GM18909 (cell line): Measurements from ENCODE around the gene CNTNAP2.
"Not testable (repeated sequence)": the region's sequence is repeated elsewhere in the genome, so short reads cannot be mapped to it uniquely, and the experiment has no call there.

Experiments
- ATAC-seq: cut with Tn5 transposase; IDR thresholded peaks from one replicate; pipeline ENCODE4 v1.9.1; 2021; ENCODE audit warnings: mild to moderate bottlenecking; ENCODE audit not compliant: unreplicated experiment, poor library complexity

Gene CNTNAP2

DNA sequence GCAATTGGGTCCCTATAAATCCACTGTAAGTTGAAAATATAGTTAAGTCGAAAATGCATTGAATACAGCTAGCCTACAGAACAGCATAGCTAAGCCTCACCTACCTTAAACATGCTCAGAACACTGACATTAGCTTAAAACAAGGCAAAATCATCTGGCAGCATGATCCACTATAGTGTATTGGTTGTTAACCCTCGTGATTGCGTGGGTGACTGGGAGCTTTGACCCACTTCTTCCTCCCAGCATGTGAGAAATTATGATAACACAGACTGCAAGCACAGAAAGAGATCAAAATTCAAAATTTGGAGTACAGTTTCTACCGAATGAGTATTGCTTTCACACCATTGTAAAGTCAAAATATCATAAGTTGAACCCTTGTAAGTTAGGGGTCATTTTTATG is 22.3 kb downstream of the CNTNAP2 start:
- ATAC-seq = no peak

DNA sequence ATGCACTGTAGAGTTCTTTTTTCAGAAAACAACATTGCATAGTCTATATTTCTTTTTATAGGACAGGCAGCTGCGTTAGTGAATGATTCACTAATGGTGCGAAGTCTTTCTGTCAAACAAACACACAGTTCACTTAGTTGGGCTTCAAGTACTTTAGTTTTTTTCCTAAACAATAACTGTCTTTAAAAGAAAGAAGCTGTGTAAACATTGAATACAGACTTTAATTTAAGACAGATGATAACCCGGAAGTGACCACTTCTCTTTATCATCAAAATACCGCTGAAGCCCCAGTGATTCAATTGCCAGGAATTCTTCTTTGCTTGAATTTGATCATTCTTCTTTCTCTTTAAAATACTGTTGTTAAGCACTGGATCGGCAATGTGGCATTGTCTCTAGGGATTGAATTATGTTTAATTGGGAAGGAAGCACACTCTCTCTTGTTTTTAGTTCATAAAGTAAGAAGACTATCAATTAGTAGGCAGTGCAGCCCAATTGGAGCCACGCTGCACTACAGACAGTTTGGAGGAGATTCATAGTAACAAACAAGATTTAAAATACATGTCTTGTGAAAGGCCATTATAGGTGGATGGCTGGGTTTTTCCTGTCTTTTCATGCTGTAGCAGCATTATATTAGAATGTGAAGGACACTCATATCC is 30.4 kb downstream of the CNTNAP2 start:
- ATAC-seq = no peak

- no peak for ATAC-seq
Observed at GRCh38 chr7:146150153-146150552, 33.6 kb downstream of the CNTNAP2 start.

DNA sequence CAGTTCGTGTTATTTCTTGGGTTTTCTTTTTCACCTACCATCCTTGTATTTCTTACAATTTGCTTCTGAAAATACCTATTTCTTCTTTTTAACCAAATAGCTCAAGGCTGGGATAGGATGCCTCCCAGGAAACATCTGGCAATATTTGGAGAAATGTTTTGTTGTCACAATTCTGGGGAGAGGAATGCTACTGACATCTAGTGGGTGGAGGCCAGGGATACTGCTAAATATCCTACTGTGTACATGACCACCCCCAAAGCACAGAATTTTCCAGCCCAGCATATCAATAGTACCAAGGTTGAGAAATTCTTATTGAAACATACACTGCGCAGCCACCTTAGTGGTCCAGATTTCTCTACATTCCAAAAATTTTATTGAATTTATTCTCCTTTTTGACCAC is 55.5 kb downstream of the CNTNAP2 start:
- ATAC-seq = no peak

GRCh38 chr7:146175716-146176115 is 59.1 kb downstream of the CNTNAP2 start:
- ATAC-seq = no peak

DNA sequence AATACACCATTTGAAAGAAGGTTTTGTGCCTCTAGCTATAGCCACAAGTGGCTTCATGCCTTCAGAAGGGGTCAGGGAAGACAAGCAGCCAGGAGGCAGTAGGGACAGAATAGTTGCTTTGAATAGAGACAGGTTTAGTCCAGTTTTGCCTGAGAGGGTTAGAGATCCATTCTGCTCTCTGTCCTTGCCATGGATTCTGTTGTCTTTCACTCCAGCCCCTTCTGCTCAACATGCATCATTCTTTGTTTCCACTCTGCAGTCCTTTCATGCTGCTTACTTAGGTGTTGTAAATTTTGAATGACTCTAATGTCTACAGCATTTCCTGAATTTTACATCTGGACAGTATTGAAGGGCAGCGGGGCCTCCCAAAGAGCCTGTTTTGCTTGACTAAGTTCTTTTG is 60.3 kb downstream of the CNTNAP2 start:
- ATAC-seq = no peak

GRCh38 chr7:146177301-146177700 is 60.7 kb downstream of the CNTNAP2 start:
- ATAC-seq = no peak

DNA sequence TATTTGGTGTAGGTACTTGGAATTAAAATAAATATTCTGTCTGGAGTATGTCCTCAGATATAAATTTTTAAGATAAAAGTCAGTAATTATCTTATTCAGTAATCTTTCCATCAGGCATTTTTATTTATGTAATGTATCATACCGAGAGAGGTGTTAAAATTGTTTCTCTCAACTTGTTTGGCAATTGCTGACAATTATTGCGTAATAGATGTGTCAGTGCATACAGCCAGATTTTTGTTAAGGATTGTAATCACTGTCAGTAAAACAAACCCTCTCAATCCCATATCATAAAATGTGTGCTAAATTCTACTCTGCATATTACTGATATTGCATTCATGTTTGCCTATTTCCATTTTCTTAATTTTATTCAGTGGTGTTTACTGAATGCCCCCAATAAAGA is 69.2 kb downstream of the CNTNAP2 start:
- no peak for ATAC-seq

DNA sequence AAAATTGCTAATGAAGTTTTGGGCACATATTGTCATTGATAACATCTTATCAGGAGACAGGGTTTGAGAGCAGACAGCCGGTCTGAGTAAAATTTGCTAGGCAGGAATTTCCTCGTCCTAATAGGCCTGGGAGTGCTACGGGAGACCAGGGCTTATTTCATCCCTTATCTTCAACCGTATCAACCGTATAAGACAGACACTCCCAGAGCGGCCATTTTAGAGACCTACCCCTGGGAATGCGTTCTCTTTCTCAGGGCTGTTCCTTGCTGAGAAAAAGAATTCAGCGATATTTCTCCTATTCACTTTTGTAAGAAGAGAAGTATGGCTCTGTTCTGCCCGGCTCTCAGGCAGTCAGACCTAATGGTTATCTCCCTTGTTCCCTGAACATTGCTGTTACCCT is 74.8 kb downstream of the CNTNAP2 start:
- not testable (repeated sequence) for ATAC-seq

DNA sequence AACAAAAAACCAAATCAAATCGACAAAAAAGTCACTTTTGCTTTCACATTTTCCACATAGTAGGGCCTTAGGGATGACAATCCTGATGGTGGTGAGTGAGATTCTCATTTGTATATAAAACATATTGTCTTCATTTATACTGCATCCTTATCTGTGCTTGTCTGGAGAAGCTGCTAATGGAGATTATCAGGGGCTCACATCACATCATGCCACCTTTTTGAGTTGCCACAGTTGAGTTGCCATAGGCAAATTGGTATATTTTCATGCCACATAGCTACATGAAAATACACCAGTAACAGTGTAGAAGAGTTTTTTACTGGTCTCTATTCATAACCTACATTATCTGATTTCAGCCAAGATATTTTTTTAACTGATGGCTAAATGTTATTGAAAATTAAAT is 85.3 kb downstream of the CNTNAP2 start:
- ATAC-seq = no peak

GRCh38 chr7:146206270-146206669 is 89.7 kb downstream of the CNTNAP2 start:
- ATAC-seq = no peak

DNA sequence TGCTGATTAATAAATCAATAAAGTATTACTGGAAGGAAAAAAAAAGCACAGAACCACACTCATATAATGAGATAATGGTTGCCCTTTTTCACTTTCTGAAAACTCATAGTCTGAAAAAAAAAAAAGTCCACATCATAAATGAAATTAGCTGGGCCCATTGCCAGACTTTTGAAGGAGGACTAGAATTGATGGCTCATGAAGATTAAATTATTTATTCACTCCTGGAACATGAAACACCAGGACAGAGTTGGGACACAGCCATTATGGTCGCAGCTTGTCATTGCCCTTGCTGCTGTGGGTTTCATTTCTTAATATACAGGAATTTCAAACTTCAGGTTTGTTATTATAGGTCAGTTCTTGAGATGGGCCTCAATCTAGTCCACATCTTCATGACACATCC is 91.9 kb downstream of the CNTNAP2 start:
- no peak for ATAC-seq

GRCh38 chr7:146214842-146215241 is 98.2 kb downstream of the CNTNAP2 start:
- no peak for ATAC-seq

DNA sequence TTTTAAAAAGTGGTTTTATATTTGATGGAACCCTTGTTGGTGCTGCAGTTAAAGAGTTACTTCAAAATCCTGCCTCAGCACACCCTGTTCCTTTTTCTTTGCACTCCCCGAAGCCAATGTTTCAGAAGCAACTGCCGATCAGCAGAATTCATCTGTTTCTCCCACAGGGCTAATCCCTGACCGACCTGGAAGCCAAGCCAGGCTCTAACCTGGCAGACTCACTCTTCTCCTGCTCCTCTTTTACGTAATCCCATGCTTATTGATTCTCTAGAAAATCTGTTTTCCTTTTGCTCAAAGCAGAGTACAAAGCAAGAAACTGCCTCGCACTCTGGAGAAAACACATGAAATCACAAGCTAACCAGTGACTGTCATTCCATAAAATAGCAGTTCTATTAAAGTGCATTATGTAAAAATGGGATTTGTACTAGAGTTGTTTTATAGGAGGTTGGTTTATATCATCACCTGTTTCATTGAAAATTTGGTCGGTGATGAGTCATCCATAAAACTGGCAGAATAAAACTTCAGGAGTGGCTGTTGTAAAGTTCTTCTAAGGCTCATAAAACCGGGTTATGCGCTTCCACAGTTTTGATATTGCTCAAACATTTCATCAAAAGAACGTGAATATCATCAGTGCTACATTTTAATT is 99.9 kb downstream of the CNTNAP2 start:
- no peak for ATAC-seq

- ATAC-seq = no peak
Observed at GRCh38 chr7:146223851-146224250, 107.2 kb downstream of the CNTNAP2 start.

DNA sequence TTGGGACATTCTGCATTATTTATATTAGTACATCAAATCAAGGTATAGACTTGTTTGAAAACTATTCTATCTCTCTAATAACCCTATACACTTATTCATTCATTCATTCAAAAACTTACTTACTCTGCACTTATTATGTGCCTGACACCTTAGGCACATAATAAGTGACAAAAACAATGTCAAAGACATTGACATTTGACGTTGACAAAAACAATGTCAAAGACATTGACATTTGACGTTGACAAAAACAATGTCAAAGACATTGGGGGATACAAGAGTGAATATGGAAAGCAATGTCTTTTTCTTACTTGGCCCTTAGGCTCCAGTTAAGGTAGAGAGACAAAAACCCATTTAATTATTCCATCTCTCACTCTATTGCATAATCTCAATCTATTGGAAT is 116.0 kb downstream of the CNTNAP2 start:
- no peak for ATAC-seq

DNA sequence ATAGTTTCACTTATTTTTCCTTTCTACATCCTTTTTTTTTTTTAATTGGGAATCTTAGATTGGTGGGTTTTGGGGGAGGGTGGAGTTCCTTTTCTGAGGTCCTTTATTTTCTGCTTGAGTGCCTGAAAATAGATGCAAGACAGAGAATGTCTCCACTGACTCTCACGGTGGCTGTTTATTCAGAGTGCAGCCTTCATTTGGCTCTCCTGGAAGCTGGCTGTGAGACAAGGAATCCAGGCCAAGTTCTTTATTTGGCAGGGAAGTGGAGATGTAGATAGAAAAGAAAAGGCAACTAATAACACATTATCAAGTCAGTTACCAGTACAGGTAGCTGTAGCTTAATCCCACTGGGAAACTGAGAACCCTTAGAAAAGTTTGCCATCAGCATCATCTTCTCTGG is 118.6 kb downstream of the CNTNAP2 start:
- no peak for ATAC-seq

- no peak for ATAC-seq
Observed at GRCh38 chr7:146242661-146243060, 126.1 kb downstream of the CNTNAP2 start.

DNA sequence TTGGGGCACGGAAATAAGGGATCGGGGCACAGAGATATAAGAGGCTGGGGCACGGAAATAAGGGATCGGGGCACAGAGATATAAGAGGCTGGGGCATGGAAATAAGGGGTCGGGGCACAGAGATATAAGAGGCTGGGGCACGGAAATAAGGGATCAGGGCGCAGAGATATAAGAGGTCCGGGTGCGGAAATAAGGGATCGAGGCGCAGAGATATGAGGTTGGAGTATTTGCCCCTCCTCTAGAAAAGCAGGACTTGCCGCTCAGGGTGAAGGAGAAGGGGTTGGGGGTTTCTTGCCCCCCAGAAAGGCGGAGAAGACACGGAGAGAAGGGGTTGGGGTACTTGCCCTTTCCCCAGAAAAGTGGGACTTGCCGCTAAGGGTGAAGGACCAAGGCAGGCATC is 131.4 kb downstream of the CNTNAP2 start:
- ATAC-seq = not testable (repeated sequence)

DNA sequence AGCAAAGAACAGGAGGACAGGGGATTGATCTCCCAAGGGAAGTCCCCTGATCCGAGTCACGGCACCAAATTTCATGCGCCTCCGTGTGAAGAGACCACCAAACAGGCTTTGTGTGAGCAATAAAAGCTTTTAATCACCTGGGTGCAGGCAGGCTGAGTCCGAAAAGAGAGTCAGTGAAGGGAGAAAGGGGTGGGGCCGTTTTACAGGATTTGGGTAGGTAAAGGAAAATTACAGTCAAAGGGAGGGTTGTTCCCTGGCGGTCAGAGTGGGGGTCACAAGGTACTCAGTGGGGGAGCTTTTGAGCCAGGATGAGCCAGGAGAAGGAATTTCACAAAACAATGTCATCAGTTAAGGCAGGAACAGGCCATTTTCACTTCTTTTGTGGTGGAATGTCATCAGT is 132.1 kb downstream of the CNTNAP2 start:
- ATAC-seq = not testable (repeated sequence)

DNA sequence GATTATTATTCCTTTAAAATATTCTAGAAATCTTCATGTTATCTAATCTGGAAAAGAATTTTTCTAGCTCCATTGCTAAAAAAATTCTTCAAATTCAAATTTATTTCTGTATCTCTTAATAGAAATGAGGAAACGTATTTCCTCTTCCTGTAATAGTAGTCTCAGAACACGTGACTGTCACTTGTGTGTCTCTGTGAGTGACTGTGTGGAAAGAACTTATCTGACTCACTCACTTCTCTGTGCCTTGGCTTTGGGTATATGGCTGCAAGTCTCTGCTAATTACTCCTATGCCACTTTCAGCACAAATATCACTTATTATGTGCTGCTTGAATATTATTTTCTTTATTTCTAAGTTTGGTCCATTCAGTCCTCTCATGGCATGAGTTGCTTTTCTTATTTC is 132.7 kb downstream of the CNTNAP2 start:
- no peak for ATAC-seq

GRCh38 chr7:146255609-146256008 is 139.0 kb downstream of the CNTNAP2 start:
- no peak for ATAC-seq
